Thoracic aorta (tissue), 2 donors: ENCODE measurements around the gene PREX1. TPM values are rescaled to one million over a fixed set of nuclear protein-coding genes. Genes with fewer than 3 reads are reported as not detected.

Source experiments
- ATAC-seq: fragments of 150-250 bp; one replicate; pipeline ENCODE4 v1.8.0; 2017; ENCODE audit warnings: low read depth; ENCODE audit not compliant: insufficient number of reproducible peaks, low FRiP score
- DNase-seq: peaks from one replicate; pipeline ENCODE4 v3.0.0-alpha.2; 2020; ENCODE audit warnings: low spot score
- H3K27ac ChIP-seq, 2 donors: fragments of 200-600 bp; sonication (generic); 1 replicate in 1 of 2; 2 replicates in 1 of 2; pipeline ENCODE4 v1.5.1; 2016; ENCODE audit warnings: mild to moderate bottlenecking in 2 of 2, moderate library complexity in 2 of 2
- H3K27me3 ChIP-seq: fragments of 200-600 bp; sonication (generic); replicated peaks from 2 replicates; pipeline ENCODE4 v1.6.0; 2016; ENCODE audit warnings: mild to moderate bottlenecking; ENCODE audit not compliant: insufficient read depth
- H3K36me3 ChIP-seq: fragments of 200-600 bp; sonication (generic); one replicate; pipeline ENCODE4 v1.5.1; 2016
- H3K4me1 ChIP-seq, 2 donors: fragments of 200-600 bp; sonication (generic); 1 replicate in 1 of 2; 2 replicates in 1 of 2; pipeline versions ENCODE4 v1.5.1 to v1.6.0; 2016; ENCODE audit warnings: low read depth in 2 of 2, mild to moderate bottlenecking in 1 of 2; ENCODE audit not compliant: control insufficient read depth in 1 of 2
- H3K4me3 ChIP-seq: fragments of 200-600 bp; sonication (generic); 2 replicates; pipeline ENCODE4 v1.5.1; 2016; ENCODE audit warnings: mild to moderate bottlenecking
- H3K9me3 ChIP-seq: fragments of 200-600 bp; sonication (generic); 2 replicates; pipeline ENCODE4 v1.5.1; 2016
- total RNA-seq, 2 donors: library from RNA; depleted of rRNA; stranded (reverse); fragments of >200 nt; gene quantifications; one replicate each; pipeline versions ENCODE4 v1.1.0 to v1.2.3, GENCODE V29; 2016
- TF ChIP-seq, protein P1 (sequence below): fragments of 200-600 bp; sonication (generic); IDR thresholded peaks from one replicate; pipeline ENCODE4 v1.5.1; 2019; ENCODE audit warnings: antibody characterized with exemption

The PREX1 gene
- total RNA-seq, 2 donors from 2014 or later = 94.6 to 101 TPM

DNA sequence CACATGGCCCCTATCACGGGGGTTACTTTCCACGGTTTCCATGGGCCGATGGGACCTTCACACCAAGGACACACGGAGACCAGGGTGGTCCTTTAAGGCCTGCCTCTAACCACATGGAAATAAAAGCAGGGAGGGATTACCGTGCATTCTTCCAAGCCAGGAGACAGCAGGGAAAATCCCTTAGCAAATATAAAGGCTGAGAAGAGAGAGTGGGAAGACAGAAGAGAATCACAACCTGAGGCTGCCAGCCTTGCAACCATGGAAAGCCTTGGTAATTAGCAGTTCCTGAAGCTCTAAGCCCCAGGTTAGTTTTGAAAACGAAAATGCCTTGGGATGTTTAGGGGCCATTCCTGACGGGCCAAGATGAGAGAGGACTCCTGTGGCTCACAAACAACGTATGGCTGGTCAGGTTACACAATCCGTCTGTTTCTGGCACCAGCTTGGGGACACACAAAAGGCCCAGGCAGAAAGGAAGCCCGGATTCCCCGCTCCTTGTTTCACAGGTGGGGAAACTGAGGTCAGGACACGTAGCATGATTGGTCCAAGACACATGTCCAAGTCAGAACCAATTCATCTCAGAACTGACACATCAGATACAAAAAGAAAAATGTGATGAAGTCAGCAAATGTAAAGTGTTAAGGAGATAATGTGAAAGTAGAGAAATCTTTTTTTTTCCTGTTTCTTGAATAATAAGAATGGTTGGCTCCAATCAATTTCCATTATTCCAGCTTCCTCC, 2.8 kb downstream of the PREX1 start:
- Histone ChIP-seq H3K27me3 (no peaks in the 10 kb centered on the region), H3K36me3 (no peaks in the 10 kb centered on the region), H3K9me3 (no peaks in the 10 kb centered on the region), H3K27ac (peak overlapping the region; percentile 54 to 71), H3K4me1 (peaks cover 27 to 67% of the 10 kb centered on the region in 2 donors), H3K4me3 (peak overlapping the region; percentile 90)
- ATAC-seq (no peak), DNase-seq (no peak)
- TF ChIP-seq, protein P1, sequence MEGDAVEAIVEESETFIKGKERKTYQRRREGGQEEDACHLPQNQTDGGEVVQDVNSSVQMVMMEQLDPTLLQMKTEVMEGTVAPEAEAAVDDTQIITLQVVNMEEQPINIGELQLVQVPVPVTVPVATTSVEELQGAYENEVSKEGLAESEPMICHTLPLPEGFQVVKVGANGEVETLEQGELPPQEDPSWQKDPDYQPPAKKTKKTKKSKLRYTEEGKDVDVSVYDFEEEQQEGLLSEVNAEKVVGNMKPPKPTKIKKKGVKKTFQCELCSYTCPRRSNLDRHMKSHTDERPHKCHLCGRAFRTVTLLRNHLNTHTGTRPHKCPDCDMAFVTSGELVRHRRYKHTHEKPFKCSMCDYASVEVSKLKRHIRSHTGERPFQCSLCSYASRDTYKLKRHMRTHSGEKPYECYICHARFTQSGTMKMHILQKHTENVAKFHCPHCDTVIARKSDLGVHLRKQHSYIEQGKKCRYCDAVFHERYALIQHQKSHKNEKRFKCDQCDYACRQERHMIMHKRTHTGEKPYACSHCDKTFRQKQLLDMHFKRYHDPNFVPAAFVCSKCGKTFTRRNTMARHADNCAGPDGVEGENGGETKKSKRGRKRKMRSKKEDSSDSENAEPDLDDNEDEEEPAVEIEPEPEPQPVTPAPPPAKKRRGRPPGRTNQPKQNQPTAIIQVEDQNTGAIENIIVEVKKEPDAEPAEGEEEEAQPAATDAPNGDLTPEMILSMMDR = no peak

DNA sequence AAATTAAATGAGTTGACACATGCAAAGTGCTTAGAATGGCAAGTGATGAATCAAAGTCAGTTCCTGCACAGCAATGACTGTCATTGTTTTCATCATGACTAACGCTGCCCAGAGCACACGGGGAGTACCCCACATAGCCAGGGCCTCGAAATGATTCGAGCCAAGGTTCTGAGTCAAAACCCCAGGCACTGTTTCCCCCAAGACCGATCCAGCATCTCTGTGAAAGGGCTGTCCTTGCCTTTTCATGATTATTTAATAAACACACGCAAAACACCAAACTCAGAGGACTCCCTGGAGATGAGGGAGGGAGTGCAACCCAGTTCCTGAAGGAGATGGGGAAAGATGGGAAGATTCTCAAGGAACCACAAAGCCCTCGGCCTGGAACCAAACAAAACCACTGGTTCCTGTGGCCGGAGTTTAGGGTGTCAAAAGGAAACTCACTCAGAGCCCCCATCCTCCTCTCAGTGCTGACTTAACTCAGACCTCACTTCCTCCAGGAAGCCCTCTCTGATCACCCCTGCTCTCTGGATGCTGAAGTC, 3.8 kb downstream of the PREX1 start:
- H3K27me3 ChIP-seq = no peaks in the 10 kb centered on the region
- TF ChIP-seq, protein P1 = no peak
- no peak for DNase-seq
- no peak for ATAC-seq
- peak overlapping the region; percentile 90 for H3K4me3 ChIP-seq
- H3K4me1 ChIP-seq = peaks cover 29 to 75% of the 10 kb centered on the region in 2 donors
- no peaks in the 10 kb centered on the region for H3K36me3 ChIP-seq
- peak overlapping the region in 1 of 2 donors; percentile 71 for H3K27ac ChIP-seq
- no peaks in the 10 kb centered on the region for H3K9me3 ChIP-seq

DNA sequence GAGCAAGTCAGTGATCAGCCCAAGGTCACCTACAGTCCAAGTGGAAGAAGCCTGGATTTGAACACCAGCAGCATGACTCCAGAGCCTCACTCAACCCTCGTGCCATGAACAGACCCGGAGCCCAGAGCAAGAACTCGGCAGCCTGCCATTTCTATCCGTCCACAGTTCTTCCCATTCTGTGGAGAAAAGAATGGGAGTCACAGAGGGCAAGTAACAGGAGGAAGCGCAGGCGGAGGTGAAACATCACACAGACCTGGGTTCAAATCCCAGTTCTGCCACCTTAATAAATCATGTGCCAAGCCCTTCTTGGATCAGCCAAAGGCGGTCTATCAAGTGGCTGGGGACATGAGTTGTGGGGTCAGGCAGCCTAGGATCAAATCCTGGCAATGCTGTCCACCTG, 4.3 kb downstream of the PREX1 start:
- DNase-seq (no peak), ATAC-seq (no peak)
- H3K4me1 ChIP-seq = peaks cover 29 to 72% of the 10 kb centered on the region in 2 donors
- H3K27ac ChIP-seq = peak overlapping the region; percentile 38 to 71
- no peaks in the 10 kb centered on the region for H3K9me3 ChIP-seq
- TF ChIP-seq, protein P1 = no peak
- no peaks in the 10 kb centered on the region for H3K27me3 ChIP-seq
- peak overlapping the region; percentile 24 for H3K4me3 ChIP-seq
- H3K36me3 ChIP-seq = no peaks in the 10 kb centered on the region

DNA sequence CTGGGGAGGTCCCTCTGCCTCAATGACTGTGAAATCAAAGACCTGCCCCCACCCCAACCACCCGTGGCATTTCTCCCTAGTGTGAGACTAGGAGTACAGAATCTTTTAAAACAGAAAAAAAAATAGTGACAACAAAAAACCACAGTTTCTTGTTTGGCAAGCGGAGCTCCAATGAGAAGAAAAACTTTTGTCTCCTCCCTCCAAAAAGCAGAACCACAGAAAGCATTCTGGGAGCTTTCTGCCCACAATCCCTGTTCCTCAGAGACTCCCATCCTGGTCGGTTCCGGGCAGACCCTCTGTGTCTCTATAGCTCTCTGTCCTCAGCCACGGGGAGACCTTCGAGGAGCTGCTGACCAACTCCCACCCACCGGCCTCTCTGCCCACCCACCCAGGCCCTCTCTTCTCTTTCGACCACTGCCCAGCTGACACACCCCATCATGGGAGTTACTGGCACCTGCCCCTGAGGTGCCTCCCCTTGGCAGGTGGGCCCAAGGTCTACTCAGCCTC, 4.9 kb downstream of the PREX1 start:
- TF ChIP-seq, protein P1 = no peak
- Histone ChIP-seq H3K4me3 (peak overlapping the region; percentile 24), H3K9me3 (no peaks in the 10 kb centered on the region), H3K36me3 (no peaks in the 10 kb centered on the region), H3K27me3 (no peaks in the 10 kb centered on the region), H3K27ac (peak overlapping the region in 1 of 2 donors; percentile 38), H3K4me1 (peaks cover 29 to 72% of the 10 kb centered on the region in 2 donors)
- DNase-seq (no peak), ATAC-seq (no peak)

DNA sequence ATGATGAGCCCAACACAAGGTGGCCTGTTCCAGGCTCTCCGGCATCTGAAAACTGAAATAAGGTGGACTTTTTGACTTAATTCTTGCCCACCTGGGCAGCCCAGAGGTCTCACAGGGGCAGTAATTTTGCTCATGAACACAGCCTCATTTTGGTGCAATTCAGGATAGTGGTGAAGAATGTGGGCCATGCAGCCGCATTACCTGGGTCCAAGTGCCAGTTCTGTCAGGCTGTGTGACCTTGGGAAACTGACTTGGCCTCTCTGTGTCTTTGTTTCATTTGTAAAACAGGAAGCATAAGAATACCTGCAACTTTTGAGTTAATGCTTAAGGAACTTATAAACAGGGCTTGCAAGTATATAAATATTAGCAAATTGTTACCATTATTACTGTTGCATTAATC, 5.6 kb downstream of the PREX1 start:
- TF ChIP-seq, protein P1 = no peak
- Histone ChIP-seq H3K36me3 (no peaks in the 10 kb centered on the region), H3K4me1 (peaks cover 29 to 79% of the 10 kb centered on the region in 2 donors), H3K27me3 (no peaks in the 10 kb centered on the region), H3K27ac (peak overlapping the region in 1 of 2 donors; percentile 38), H3K9me3 (no peaks in the 10 kb centered on the region), H3K4me3 (no peak overlapping the region)
- ATAC-seq (no peak), DNase-seq (no peak)
